ENCODE measurements around the gene SLC22A2.

GRCh38 chr6:160238278-160238711 lies 20.3 kb downstream of the SLC22A2 start:
- TF ChIP-seq EZH2phosphoT487 (IDR thresholded peaks at IDR 0.05; ENCODE audit: unreplicated experiment) (no peak), EZH2 (IDR thresholded peaks at IDR 0.05; ENCODE audit: low read depth, unreplicated experiment) (no peak), POLR2AphosphoS5 (IDR thresholded peaks at IDR 0.05; ENCODE audit: low read depth) (no peak), CREB1 (CRISPR knock-in tag; IDR thresholded peaks at IDR 0.05; ENCODE audit: low read depth) (no peak)
- TF ChIP-seq, protein P1, sequence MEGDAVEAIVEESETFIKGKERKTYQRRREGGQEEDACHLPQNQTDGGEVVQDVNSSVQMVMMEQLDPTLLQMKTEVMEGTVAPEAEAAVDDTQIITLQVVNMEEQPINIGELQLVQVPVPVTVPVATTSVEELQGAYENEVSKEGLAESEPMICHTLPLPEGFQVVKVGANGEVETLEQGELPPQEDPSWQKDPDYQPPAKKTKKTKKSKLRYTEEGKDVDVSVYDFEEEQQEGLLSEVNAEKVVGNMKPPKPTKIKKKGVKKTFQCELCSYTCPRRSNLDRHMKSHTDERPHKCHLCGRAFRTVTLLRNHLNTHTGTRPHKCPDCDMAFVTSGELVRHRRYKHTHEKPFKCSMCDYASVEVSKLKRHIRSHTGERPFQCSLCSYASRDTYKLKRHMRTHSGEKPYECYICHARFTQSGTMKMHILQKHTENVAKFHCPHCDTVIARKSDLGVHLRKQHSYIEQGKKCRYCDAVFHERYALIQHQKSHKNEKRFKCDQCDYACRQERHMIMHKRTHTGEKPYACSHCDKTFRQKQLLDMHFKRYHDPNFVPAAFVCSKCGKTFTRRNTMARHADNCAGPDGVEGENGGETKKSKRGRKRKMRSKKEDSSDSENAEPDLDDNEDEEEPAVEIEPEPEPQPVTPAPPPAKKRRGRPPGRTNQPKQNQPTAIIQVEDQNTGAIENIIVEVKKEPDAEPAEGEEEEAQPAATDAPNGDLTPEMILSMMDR (conservative IDR thresholded peaks at IDR 0.05; ENCODE audit: low read depth in 2 of 2): no peak

Data from GM23338 (cell line).